Parathyroid adenoma (tissue), 2 donors: ENCODE data around the gene ST6GALNAC3.

ENCODE experiments used
- H2AFZ ChIP-seq: fragments of 300-600 bp; sonication (generic); one replicate; pipeline ENCODE4 v1.7.0; 2017; ENCODE audit warnings: antibody characterized with exemption, mild to moderate bottlenecking
- H3K27ac ChIP-seq: fragments of 300-600 bp; sonication (generic); one replicate; pipeline ENCODE4 v1.7.0; 2017
- H3K27me3 ChIP-seq: fragments of 300-600 bp; sonication (generic); one replicate; pipeline ENCODE4 v1.7.0; 2017; ENCODE audit warnings: low read length; ENCODE audit not compliant: control insufficient read depth, insufficient read depth
- H3K36me3 ChIP-seq: fragments of 300-600 bp; sonication (generic); one replicate; pipeline ENCODE4 v1.7.0; 2017; ENCODE audit warnings: low read length; ENCODE audit not compliant: control insufficient read depth, insufficient read depth
- H3K4me1 ChIP-seq: fragments of 300-600 bp; sonication (generic); one replicate; pipeline ENCODE4 v1.7.0; 2017; ENCODE audit warnings: control low read depth
- H3K4me2 ChIP-seq: fragments of 300-600 bp; sonication (generic); one replicate; pipeline ENCODE4 v1.7.0; 2017; ENCODE audit warnings: low read length
- H3K4me3 ChIP-seq: fragments of 300-600 bp; sonication (generic); one replicate; pipeline ENCODE4 v1.7.0; 2017; ENCODE audit warnings: low read depth, low read length
- H3K79me2 ChIP-seq: fragments of 300-600 bp; sonication (generic); one replicate; pipeline ENCODE4 v1.7.0; 2017; ENCODE audit warnings: control low read depth
- H3K9ac ChIP-seq: fragments of 300-600 bp; sonication (generic); one replicate; pipeline ENCODE4 v1.7.0; 2017; ENCODE audit warnings: mild to moderate bottlenecking
- H3K9me3 ChIP-seq: fragments of 300-600 bp; sonication (generic); one replicate; pipeline ENCODE4 v1.7.0; 2017; ENCODE audit warnings: low read length; ENCODE audit not compliant: control insufficient read depth
- CTCF ChIP-seq: fragments of 300-600 bp; sonication (generic); IDR thresholded peaks from one replicate; pipeline ENCODE4 v1.7.0; 2017; ENCODE audit warnings: antibody characterized with exemption, mild to moderate bottlenecking
- donor health status: primary hyperparathyroidism.

The ST6GALNAC3 gene

GRCh38 chr1:76593618-76594017 lies 519.1 kb downstream of the ST6GALNAC3 start:
- H3K27me3 ChIP-seq = no peaks in the 10 kb centered on the region
- no peaks in the 10 kb centered on the region for H3K79me2 ChIP-seq
- H2AFZ ChIP-seq = no peak overlapping the region
- no peaks in the 10 kb centered on the region for H3K9me3 ChIP-seq
- H3K9ac ChIP-seq = no peak overlapping the region
- H3K4me1 ChIP-seq = no peaks in the 10 kb centered on the region
- no peak for TF ChIP-seq CTCF
- no peak overlapping the region for H3K4me2 ChIP-seq
- H3K36me3 ChIP-seq = no peaks in the 10 kb centered on the region
- no peak overlapping the region for H3K27ac ChIP-seq
- no peak overlapping the region for H3K4me3 ChIP-seq

GRCh38 chr1:76595024-76595423 lies 520.5 kb downstream of the ST6GALNAC3 start:
- TF ChIP-seq CTCF = no peak

GRCh38 chr1:76601465-76601864 lies 526.9 kb downstream of the ST6GALNAC3 start:
- no peaks in the 10 kb centered on the region for H3K36me3 ChIP-seq
- H3K27me3 ChIP-seq = no peaks in the 10 kb centered on the region
- no peak overlapping the region for H3K4me3 ChIP-seq
- TF ChIP-seq CTCF = no peak
- H3K9ac ChIP-seq = no peak overlapping the region
- H3K4me2 ChIP-seq = no peak overlapping the region
- no peaks in the 10 kb centered on the region for H3K79me2 ChIP-seq
- no peaks in the 10 kb centered on the region for H3K9me3 ChIP-seq
- no peak overlapping the region for H2AFZ ChIP-seq
- no peak overlapping the region for H3K27ac ChIP-seq
- no peaks in the 10 kb centered on the region for H3K4me1 ChIP-seq

More at GRCh38 chr1:76595024-76595423, 520.5 kb downstream of the ST6GALNAC3 start:
- H3K27ac ChIP-seq = no peak overlapping the region
- H3K36me3 ChIP-seq = no peaks in the 10 kb centered on the region
- no peaks in the 10 kb centered on the region for H3K27me3 ChIP-seq
- H3K9me3 ChIP-seq = no peaks in the 10 kb centered on the region
- H2AFZ ChIP-seq = no peak overlapping the region
- H3K79me2 ChIP-seq = no peaks in the 10 kb centered on the region
- no peak overlapping the region for H3K4me2 ChIP-seq
- H3K4me3 ChIP-seq = no peak overlapping the region
- H3K4me1 ChIP-seq = no peaks in the 10 kb centered on the region
- H3K9ac ChIP-seq = no peak overlapping the region

GRCh38 chr1:76607717-76608116 lies 533.2 kb downstream of the ST6GALNAC3 start:
- Histone ChIP-seq H3K36me3 (no peaks in the 10 kb centered on the region), H2AFZ (no peak overlapping the region), H3K9me3 (no peaks in the 10 kb centered on the region), H3K27me3 (no peaks in the 10 kb centered on the region), H3K79me2 (no peaks in the 10 kb centered on the region), H3K9ac (no peak overlapping the region), H3K4me2 (no peak overlapping the region), H3K4me1 (no peaks in the 10 kb centered on the region), H3K4me3 (no peak overlapping the region), H3K27ac (no peak overlapping the region)
- TF ChIP-seq CTCF = no peak

- no peak overlapping the region for H3K27ac ChIP-seq
- no peak overlapping the region for H3K9ac ChIP-seq
- TF ChIP-seq CTCF = no peak
- no peaks in the 10 kb centered on the region for H3K27me3 ChIP-seq
- no peaks in the 10 kb centered on the region for H3K4me1 ChIP-seq
- H3K4me3 ChIP-seq = no peak overlapping the region
- no peaks in the 10 kb centered on the region for H3K36me3 ChIP-seq
- H3K4me2 ChIP-seq = no peak overlapping the region
- H3K9me3 ChIP-seq = no peaks in the 10 kb centered on the region
- H2AFZ ChIP-seq = no peak overlapping the region
- no peaks in the 10 kb centered on the region for H3K79me2 ChIP-seq
Observed at GRCh38 chr1:76611770-76612445, 537.4 kb downstream of the ST6GALNAC3 start.
